ENCODE measurements around the gene ALPI. TPM values are rescaled to one million over a fixed set of nuclear protein-coding genes. Genes with fewer than 3 reads are reported as not detected.

ALPI gene
- total and polyA plus RNA-seq, 2 donors (not counting 3 experiments of a cell fraction or from before 2014, with no cell fraction given), result not detected

GRCh38 chr2:232505856-232506255, 49.9 kb downstream of the ALPI start:
- Histone ChIP-seq H2AFZ (ENCODE audit: low read depth, low read length) (no peak overlapping the region), H3K27ac (ENCODE audit: insufficient read depth, low read depth, low read length) (no peak overlapping the region), H3K9ac (replicated peaks; ENCODE audit: extremely low read depth, insufficient read depth, low read length) (no peak overlapping the region), H3K79me2 (ENCODE audit: control insufficient read depth, insufficient read depth, low read length) (no peaks in the 10 kb centered on the region), H3K9me1 (replicated peaks; ENCODE audit: control insufficient read depth, extremely low read depth, insufficient read depth, low read length) (no peaks in the 10 kb centered on the region), H4K20me1 (replicated peaks; ENCODE audit: control insufficient read depth, extremely low read depth, insufficient read depth, low read length) (no peaks in the 10 kb centered on the region), H3K4me1 (ENCODE audit: control insufficient read depth, extremely low read depth, insufficient read depth, low read length) (no peaks in the 10 kb centered on the region), H3K9me3 (replicated peaks; ENCODE audit: control insufficient read depth, insufficient read depth, low read length) (no peaks in the 10 kb centered on the region), H3K27me3 (ENCODE audit: control insufficient read depth in 2 of 2, insufficient read depth in 2 of 2, low read length in 2 of 2) (peaks cover 35 to 36% of the 10 kb centered on the region in 2 experiments), H3K36me3 (ENCODE audit: control insufficient read depth in 2 of 2, extremely low read depth in 1 of 2, insufficient read depth in 2 of 2, low read length in 2 of 2) (no peaks in the 10 kb centered on the region), H3K4me2 (ENCODE audit: insufficient read depth, low read length) (no peak overlapping the region), H3K4me3 (replicated peaks in 1 of 3; ENCODE audit: insufficient read depth in 1 of 3, low read depth in 1 of 3, low read length in 3 of 3) (no peak overlapping the region)
- POLR2A ChIA-PET, result no interaction called here
- DNase-seq (ENCODE audit: low read depth, low spot score) (no peak), FAIRE-seq (no peak)
- CTCF ChIA-PET, result no interaction called here
- no TSS peak for BruUV-seq (replicated peaks)
- TF ChIP-seq POLR2AphosphoS5 (IDR thresholded peaks at IDR 0.05; ENCODE audit: insufficient read depth, low read depth, low read length) (no peak), EZH2 (IDR thresholded peaks at IDR 0.05; ENCODE audit: borderline replicate concordance, low read depth, low read length, severe bottlenecking) (peak; percentile 16), MAX (IDR thresholded peaks at IDR 0.05; ENCODE audit: insufficient read depth, insufficient read length) (no peak), GATA2 (IDR thresholded peaks at IDR 0.05; ENCODE audit: insufficient read depth, insufficient read length, low read depth, low read length) (no peak), CTCF (IDR thresholded peaks at IDR 0.05; ENCODE audit: extremely low read depth in 1 of 2, insufficient read depth in 1 of 2, low read depth in 1 of 2, low read length in 2 of 2) (no peak), FOS (IDR thresholded peaks at IDR 0.05; ENCODE audit: borderline replicate concordance, insufficient read depth, low read length) (no peak), POLR2A (IDR thresholded peaks at IDR 0.05; ENCODE audit: low read depth, low read length) (no peak), JUN (IDR thresholded peaks at IDR 0.05; ENCODE audit: borderline replicate concordance, insufficient read depth, insufficient read length, low read depth) (no peak)
- intact Hi-C loops (cut with micrococcal nuclease) (no loop called here), dilution Hi-C loops (cut with MboI; ENCODE audit: extremely low pct_ligation_motif_present, low sequenced_read_pairs) (no loop called here)

All from endothelial cell of umbilical vein (primary cell).